Measurements from ENCODE around the gene EXT2.

Gene EXT2

GRCh38 chr11:44250421-44250820 lies 154.9 kb downstream of the EXT2 start:
- TF ChIP-seq CTCF (IDR thresholded peaks at IDR 0.05; ENCODE audit: low read depth, low read length), result no peak
- no peak for DNase-seq
- Histone ChIP-seq H3K9me3 (ENCODE audit: severe bottlenecking) (no peaks in the 10 kb centered on the region), H3K27ac (no peak overlapping the region), H3K36me3 (no peaks in the 10 kb centered on the region), H3K27me3 (ENCODE audit: insufficient read depth, low read depth, severe bottlenecking) (no peaks in the 10 kb centered on the region), H3K4me3 (ENCODE audit: low read depth, low read length) (no peak overlapping the region)

DNA sequence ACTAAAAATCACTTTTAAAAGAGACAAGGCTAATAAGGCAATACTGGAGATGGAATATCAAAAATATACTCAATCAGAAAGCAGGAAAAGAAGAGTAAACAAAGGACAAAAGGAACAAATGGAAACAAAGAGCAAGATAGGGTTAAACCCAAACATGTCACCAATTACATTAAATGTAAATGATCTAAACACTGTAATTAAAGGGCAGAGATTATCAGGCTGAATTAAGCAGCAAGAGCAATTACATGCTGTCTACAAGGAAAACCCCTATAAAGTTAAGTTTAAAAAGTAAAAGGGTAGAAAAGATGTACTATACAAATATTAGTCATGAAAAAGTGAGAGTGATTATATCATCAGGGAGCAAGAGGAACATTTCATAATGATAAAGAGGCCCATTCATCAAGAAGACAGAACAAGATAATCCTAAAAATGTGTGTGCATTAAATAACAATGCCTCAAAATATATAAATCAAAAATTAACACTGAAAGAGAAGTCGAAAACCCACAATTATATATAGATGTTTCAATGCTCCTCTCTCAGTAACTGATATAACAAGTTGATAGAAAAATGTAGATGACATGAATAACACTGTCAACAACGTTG lies 157.6 kb downstream of the EXT2 start:
- H3K9me3 ChIP-seq (ENCODE audit: severe bottlenecking), result no peaks in the 10 kb centered on the region
- no peak for DNase-seq
- no peak for TF ChIP-seq CTCF (IDR thresholded peaks at IDR 0.05; ENCODE audit: low read depth, low read length)

DNA sequence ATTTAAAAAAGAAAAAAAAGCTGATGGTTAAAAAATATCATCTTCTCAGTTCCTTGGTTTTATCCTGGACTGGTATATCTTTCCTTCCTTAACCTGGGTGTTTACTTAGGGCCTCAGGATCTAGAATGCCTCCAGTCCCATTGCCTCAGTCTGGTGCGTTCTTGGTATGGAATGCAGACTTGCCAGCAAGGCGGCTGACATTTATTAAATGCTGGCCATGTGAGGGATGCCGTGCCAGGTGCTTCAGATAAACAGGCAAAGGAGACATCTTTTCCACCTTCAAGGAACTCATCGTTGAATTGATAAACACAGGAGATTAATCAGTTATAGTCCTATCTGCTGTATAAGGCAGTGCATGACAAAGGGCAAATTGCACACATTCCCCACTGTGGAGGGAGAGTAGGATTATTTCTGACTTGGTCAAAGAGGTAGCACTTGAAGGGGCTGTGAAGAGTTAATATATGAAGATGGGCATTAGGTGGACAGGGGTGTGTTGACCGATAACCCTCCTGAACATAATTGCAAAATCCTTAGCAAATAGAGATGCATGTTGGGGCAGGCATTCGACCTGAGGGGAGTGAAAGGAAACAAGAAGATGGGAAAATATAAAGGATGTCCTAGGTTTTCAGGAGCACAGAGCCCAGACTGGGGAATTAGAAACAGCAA lies 160.1 kb downstream of the EXT2 start:
- Histone ChIP-seq H3K9me3 (ENCODE audit: severe bottlenecking) (no peaks in the 10 kb centered on the region), H3K4me3 (ENCODE audit: low read depth, low read length) (no peak overlapping the region), H3K36me3 (no peaks in the 10 kb centered on the region), H3K27ac (no peak overlapping the region), H3K27me3 (ENCODE audit: insufficient read depth, low read depth, severe bottlenecking) (no peaks in the 10 kb centered on the region)
- no peak for DNase-seq
- TF ChIP-seq CTCF (IDR thresholded peaks at IDR 0.05; ENCODE audit: low read depth, low read length), result no peak

More for the DNA sequence above, 157.6 kb downstream of the EXT2 start:
- H3K4me3 ChIP-seq (ENCODE audit: low read depth, low read length), result no peak overlapping the region
- H3K27me3 ChIP-seq (ENCODE audit: insufficient read depth, low read depth, severe bottlenecking), result no peaks in the 10 kb centered on the region
- no peaks in the 10 kb centered on the region for H3K36me3 ChIP-seq
- H3K27ac ChIP-seq, result no peak overlapping the region

DNA sequence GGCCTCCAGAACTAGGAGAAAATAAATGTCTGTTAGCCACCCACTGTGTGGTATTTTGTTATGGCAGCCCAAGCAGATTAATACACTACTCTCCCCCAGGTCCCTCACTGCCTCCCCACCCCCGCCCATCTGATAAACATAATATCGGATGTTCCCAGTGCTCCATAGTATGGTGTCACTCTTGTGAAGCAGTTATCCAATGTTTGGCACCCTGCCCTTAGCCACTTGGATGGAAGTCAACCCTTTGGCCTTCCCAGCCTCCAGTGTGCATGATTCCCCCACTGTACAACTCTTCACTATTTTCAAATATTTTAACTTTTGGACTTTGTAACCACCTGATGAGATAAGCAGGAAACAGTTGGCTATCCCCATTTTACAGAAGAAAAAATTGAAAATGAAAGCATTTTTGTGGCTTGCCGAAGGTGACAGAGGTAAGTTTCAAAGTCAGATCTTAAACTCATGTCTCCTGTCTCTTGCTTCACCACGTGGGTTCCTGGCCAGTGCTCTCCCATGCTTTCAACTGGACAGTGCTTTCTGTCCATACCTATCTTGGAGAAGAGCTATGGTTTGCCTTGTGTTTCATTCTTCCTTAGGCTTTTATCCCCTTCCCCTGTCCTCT lies 161.3 kb downstream of the EXT2 start:
- no peak overlapping the region for H3K4me3 ChIP-seq (ENCODE audit: low read depth, low read length)
- no peaks in the 10 kb centered on the region for H3K36me3 ChIP-seq
- H3K27me3 ChIP-seq (ENCODE audit: insufficient read depth, low read depth, severe bottlenecking), result no peaks in the 10 kb centered on the region
- no peak for DNase-seq
- no peak overlapping the region for H3K27ac ChIP-seq
- no peak for TF ChIP-seq CTCF (IDR thresholded peaks at IDR 0.05; ENCODE audit: low read depth, low read length)
- no peaks in the 10 kb centered on the region for H3K9me3 ChIP-seq (ENCODE audit: severe bottlenecking)

DNA sequence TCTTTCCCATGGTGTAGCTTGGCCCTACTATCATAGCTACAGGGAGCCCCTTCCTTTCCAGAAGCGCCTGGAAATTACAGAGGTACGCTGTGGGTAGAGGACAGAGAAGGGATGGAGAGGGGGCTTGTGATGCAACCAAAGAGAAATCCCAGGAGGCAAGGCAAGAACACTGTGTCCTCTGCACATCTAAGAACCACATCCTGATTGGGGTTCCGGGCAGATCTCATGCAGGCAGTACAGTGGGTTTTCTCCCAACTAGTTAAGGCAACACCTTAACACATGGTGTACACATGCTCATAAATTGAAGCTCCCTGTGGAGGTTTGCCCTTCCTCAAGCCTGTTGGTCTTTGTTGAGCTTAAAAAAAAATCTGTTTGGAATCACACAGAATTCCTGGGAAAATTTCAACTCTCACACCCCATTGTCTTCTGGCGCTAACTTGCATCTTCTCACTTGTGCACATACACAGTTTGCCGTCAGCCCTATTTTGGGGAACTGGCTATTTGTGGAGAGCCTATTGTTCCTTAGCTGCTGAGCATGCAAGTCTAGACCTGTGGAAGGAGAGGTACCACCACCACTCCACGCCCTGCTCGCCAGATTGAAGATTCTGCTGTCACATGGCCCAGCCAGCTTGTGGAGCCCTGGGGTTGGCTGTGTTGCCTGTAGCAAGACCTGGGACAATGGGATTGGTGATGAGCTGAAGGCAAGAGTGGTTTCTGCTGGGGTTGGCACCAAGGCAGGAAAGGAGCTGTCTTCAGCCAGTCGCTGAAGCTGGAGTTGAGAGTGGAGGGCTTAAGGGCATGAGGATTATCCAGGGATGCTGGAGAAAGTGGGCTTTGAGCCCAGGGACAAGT lies 162.1 kb downstream of the EXT2 start:
- Histone ChIP-seq H3K27ac (no peak overlapping the region), H3K9me3 (ENCODE audit: severe bottlenecking) (no peaks in the 10 kb centered on the region), H3K4me3 (ENCODE audit: low read depth, low read length) (no peak overlapping the region), H3K27me3 (ENCODE audit: insufficient read depth, low read depth, severe bottlenecking) (no peaks in the 10 kb centered on the region), H3K36me3 (no peaks in the 10 kb centered on the region)
- no peak for TF ChIP-seq CTCF (IDR thresholded peaks at IDR 0.05; ENCODE audit: low read depth, low read length)
- no peak for DNase-seq

Measured in WERI-Rb-1 (cell line).